Endothelial cell (in vitro differentiated cells): ENCODE results near the gene CCDC3. TPM values are rescaled to one million over a fixed set of nuclear protein-coding genes. Genes with fewer than 3 reads are reported as not detected.

Experiments
- DNase-seq: peaks from one replicate; pipeline ENCODE4 v3.0.0; 2021; ENCODE audit warnings: low spot score
- H3K27ac Mint-ChIP-seq: one replicate; pipeline ENCODE4 v1.8.0; 2021; ENCODE audit warnings: mixed read lengths, inconsistent platforms; ENCODE audit not compliant: unreplicated experiment
- H3K27me3 Mint-ChIP-seq: one replicate; pipeline ENCODE4 v1.8.0; 2021; ENCODE audit warnings: mild to moderate bottlenecking, moderate library complexity, mixed read lengths, inconsistent platforms; ENCODE audit not compliant: unreplicated experiment
- H3K36me3 Mint-ChIP-seq: one replicate; pipeline ENCODE4 v1.8.0; 2021; ENCODE audit warnings: mild to moderate bottlenecking, low read depth, mixed read lengths, inconsistent platforms; ENCODE audit not compliant: unreplicated experiment
- H3K4me1 Mint-ChIP-seq: one replicate; pipeline ENCODE4 v1.8.0; 2021; ENCODE audit warnings: mild to moderate bottlenecking, mixed read lengths, inconsistent platforms; ENCODE audit not compliant: unreplicated experiment
- H3K4me3 Mint-ChIP-seq: one replicate; pipeline ENCODE4 v1.8.0; 2021; ENCODE audit warnings: mild to moderate bottlenecking, mixed read lengths, inconsistent platforms; ENCODE audit not compliant: unreplicated experiment
- H3K9me3 Mint-ChIP-seq: one replicate; pipeline ENCODE4 v1.8.0; 2021; ENCODE audit warnings: mixed read lengths, inconsistent platforms; ENCODE audit not compliant: unreplicated experiment
- CTCF ChIP-seq: fragments of 200-600 bp; sonication (generic); IDR thresholded peaks from one replicate; pipeline ENCODE4 v1.5.0; 2021; ENCODE audit warnings: antibody characterized with exemption; ENCODE audit not compliant: unreplicated experiment
- total RNA-seq: library from RNA; stranded (reverse); fragmentation: NEBNext Ultra II Directional; extraction: Animal tissue kit (Norgen Biotek cat#: 25700); gene quantifications from one replicate; pipeline ENCODE4 v1.2.1, GENCODE V29; 2021; ENCODE audit not compliant: unreplicated experiment

Gene CCDC3
- total RNA-seq, 1 donor from 2014 or later, result 26.1 TPM

- no peak overlapping the region for H3K27ac Mint-ChIP-seq
- DNase-seq, result no peak
- H3K4me1 Mint-ChIP-seq, result no peaks in the 10 kb centered on the region
- TF ChIP-seq CTCF, result no peak
- H3K36me3 Mint-ChIP-seq, result no peaks in the 10 kb centered on the region
- no peaks in the 10 kb centered on the region for H3K27me3 Mint-ChIP-seq
- no peak overlapping the region for H3K4me3 Mint-ChIP-seq
- H3K9me3 Mint-ChIP-seq, result no peaks in the 10 kb centered on the region
These were observed 39.9 kb downstream of the CCDC3 start for GRCh38 chr10:12961416-12962205.

- no peaks in the 10 kb centered on the region for H3K27me3 Mint-ChIP-seq
- DNase-seq, result no peak
- H3K27ac Mint-ChIP-seq, result no peak overlapping the region
- no peak overlapping the region for H3K4me3 Mint-ChIP-seq
- no peaks in the 10 kb centered on the region for H3K36me3 Mint-ChIP-seq
- TF ChIP-seq CTCF, result no peak
- no peaks in the 10 kb centered on the region for H3K4me1 Mint-ChIP-seq
- H3K9me3 Mint-ChIP-seq, result no peaks in the 10 kb centered on the region
These were observed 40.6 kb downstream of the CCDC3 start for GRCh38 chr10:12960941-12961340.

GRCh38 chr10:12960334-12960898 is 41.1 kb downstream of the CCDC3 start:
- H3K36me3 Mint-ChIP-seq, result no peaks in the 10 kb centered on the region
- H3K4me3 Mint-ChIP-seq, result no peak overlapping the region
- H3K4me1 Mint-ChIP-seq, result no peaks in the 10 kb centered on the region
- no peaks in the 10 kb centered on the region for H3K9me3 Mint-ChIP-seq
- DNase-seq, result no peak
- TF ChIP-seq CTCF, result no peak
- no peaks in the 10 kb centered on the region for H3K27me3 Mint-ChIP-seq
- H3K27ac Mint-ChIP-seq, result no peak overlapping the region

- H3K36me3 Mint-ChIP-seq, result no peaks in the 10 kb centered on the region
- no peak overlapping the region for H3K27ac Mint-ChIP-seq
- no peak overlapping the region for H3K4me3 Mint-ChIP-seq
- no peaks in the 10 kb centered on the region for H3K4me1 Mint-ChIP-seq
- H3K9me3 Mint-ChIP-seq, result no peaks in the 10 kb centered on the region
- no peak for DNase-seq
- no peaks in the 10 kb centered on the region for H3K27me3 Mint-ChIP-seq
- TF ChIP-seq CTCF, result no peak
These were observed 42.9 kb downstream of the CCDC3 start for GRCh38 chr10:12958546-12959110.

- TF ChIP-seq CTCF, result no peak
- H3K27ac Mint-ChIP-seq, result no peak overlapping the region
- no peak overlapping the region for H3K4me3 Mint-ChIP-seq
These were observed 44.4 kb downstream of the CCDC3 start for GRCh38 chr10:12957081-12957480.

More at GRCh38 chr10:12957081-12957480, 44.4 kb downstream of the CCDC3 start:
- no peak for DNase-seq
- Mint-ChIP-seq H3K36me3 (peaks cover 8% of the 10 kb centered on the region), H3K4me1 (no peaks in the 10 kb centered on the region), H3K27me3 (no peaks in the 10 kb centered on the region), H3K9me3 (peaks cover 13% of the 10 kb centered on the region)
